SK-N-SH (cell line): ENCODE measurements around the gene GAS7.

Experiments used
- CTCF ChIP-seq: fragments of 200-600 bp; sonication (generic); IDR thresholded peaks from 2 replicates; pipeline ENCODE4 v1.6.1; 2017; ENCODE audit warnings: antibody characterized with exemption, mild to moderate bottlenecking, moderate library complexity
- EP300 ChIP-seq, 2 experiments: IDR thresholded peaks; 2 replicates each; pipeline versions ENCODE4 v1.4.0 to v1.6.1; 2012; ENCODE audit warnings: borderline replicate concordance in 1 of 2, low read depth in 1 of 2, low read length in 1 of 2
- GABPA ChIP-seq: IDR thresholded peaks from 2 replicates; pipeline ENCODE4 v1.4.0; 2012; ENCODE audit warnings: low read depth, mild to moderate bottlenecking
- RAD21 ChIP-seq: IDR thresholded peaks from 2 replicates; pipeline ENCODE4 v1.6.1; 2012; ENCODE audit warnings: mild to moderate bottlenecking, low read length

DNA sequence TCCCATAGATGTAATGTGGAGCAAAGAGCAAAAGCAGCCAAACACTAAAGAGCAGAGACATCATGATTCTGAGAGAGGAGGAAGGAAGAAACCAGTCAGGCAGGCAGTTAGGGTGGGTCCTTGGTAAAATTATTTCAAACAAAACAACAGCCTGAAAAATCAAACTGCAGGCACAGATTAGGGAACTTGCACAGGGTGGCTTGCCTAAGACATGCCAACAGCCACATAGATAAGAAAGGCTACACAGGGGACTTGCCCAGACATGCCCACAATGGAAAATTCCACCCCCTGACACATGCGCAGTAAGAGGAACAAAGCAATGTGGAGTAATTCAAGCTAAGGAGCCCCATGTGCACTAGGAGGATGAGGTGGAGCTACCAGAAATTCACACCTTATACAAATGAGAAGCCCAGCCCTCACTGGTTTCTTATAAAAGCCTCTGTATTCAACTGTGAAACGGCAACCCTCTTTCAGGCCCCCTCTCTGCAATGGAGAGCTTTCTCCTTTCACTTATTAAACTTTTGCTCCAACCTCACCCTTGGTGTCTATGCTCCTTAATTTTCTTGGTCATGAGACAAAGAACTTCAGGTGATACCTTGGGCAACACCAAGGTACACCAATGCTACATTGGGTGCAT is 7.3 kb upstream of the GAS7 start:
- no peak for TF ChIP-seq CTCF
- no peak for TF ChIP-seq EP300 (IDR thresholded peaks at IDR 0.05; ENCODE audit: borderline replicate concordance in 1 of 2, low read depth in 1 of 2, low read length in 1 of 2)
- TF ChIP-seq RAD21 = no peak
- TF ChIP-seq GABPA = no peak
